ENCODE results near the gene BANF2. TPM values are rescaled to one million over a fixed set of nuclear protein-coding genes. Genes with fewer than 3 reads are reported as not detected.

Gene BANF2
- polyA plus RNA-seq, 3 donors, result not detected

- H3K27me3 ChIP-seq (ENCODE audit: control insufficient read depth in 2 of 2, insufficient read depth in 2 of 2, low read length in 2 of 2), result no peaks in the 10 kb centered on the region
- H2AFZ ChIP-seq (ENCODE audit: insufficient read depth, low read depth, low read length, poor library complexity, severe bottlenecking), result no peak overlapping the region
- WGBS (ENCODE audit: insufficient coverage), result 100% methylated on average over 1 of the region's 4 CpGs
- Mint-ChIP-seq H3K27ac (no peak overlapping the region), H3K36me3 (no peaks in the 10 kb centered on the region), H3K27me3 (ENCODE audit: low read depth in 3 of 3) (peaks cover 0 to 5% (median 2%) of the 10 kb centered on the region in 3 donors), H3K9me3 (peaks cover 0 to 7% (median 1%) of the 10 kb centered on the region in 7 donors), H3K4me3 (no peak overlapping the region), H3K4me1 (no peaks in the 10 kb centered on the region)
- no peaks in the 10 kb centered on the region for H3K4me1 ChIP-seq (ENCODE audit: control insufficient read depth in 1 of 2, insufficient read depth in 2 of 2, low read length in 2 of 2)
- intact Hi-C loops (cut with micrococcal nuclease), result no loop called here
- TF ChIP-seq CTCF (IDR thresholded peaks at IDR 0.05), result no peak
- H3K4me2 ChIP-seq (replicated peaks; ENCODE audit: extremely low read depth, low read length, poor library complexity, severe bottlenecking), result no peak overlapping the region
- H3K79me2 ChIP-seq (ENCODE audit: insufficient read depth, low read length), result no peaks in the 10 kb centered on the region
- no peaks in the 10 kb centered on the region for H3K9me3 ChIP-seq (replicated peaks in 1 of 2; ENCODE audit: control insufficient read depth in 1 of 2, insufficient read depth in 1 of 2, low read length in 2 of 2)
- no peak overlapping the region for H3K27ac ChIP-seq (ENCODE audit: low read depth in 1 of 2, low read length in 2 of 2)
- H3K4me3 ChIP-seq (replicated peaks in 1 of 3; ENCODE audit: low read depth in 2 of 3, low read length in 3 of 3), result no peak overlapping the region
- H3K36me3 ChIP-seq (replicated peaks in 1 of 2; ENCODE audit: control insufficient read depth in 1 of 2, insufficient read depth in 2 of 2, low read length in 2 of 2), result no peaks in the 10 kb centered on the region
- no peaks in the 10 kb centered on the region for H4K20me1 ChIP-seq (ENCODE audit: insufficient read depth, low read length)
- H3K9ac ChIP-seq (ENCODE audit: insufficient read depth, low read length, poor library complexity, severe bottlenecking), result no peak overlapping the region
- DNase-seq, result no peak
Observed at GRCh38 chr20:17765017-17765416, 65.3 kb downstream of the BANF2 start.

GRCh38 chr20:17765584-17765983 lies 65.8 kb downstream of the BANF2 start:
- H3K36me3 ChIP-seq (replicated peaks in 1 of 2; ENCODE audit: control insufficient read depth in 1 of 2, insufficient read depth in 2 of 2, low read length in 2 of 2), result no peaks in the 10 kb centered on the region
- no peak overlapping the region for H3K4me2 ChIP-seq (replicated peaks; ENCODE audit: extremely low read depth, low read length, poor library complexity, severe bottlenecking)
- no peaks in the 10 kb centered on the region for H3K36me3 Mint-ChIP-seq
- no peak overlapping the region for H3K9ac ChIP-seq (ENCODE audit: insufficient read depth, low read length, poor library complexity, severe bottlenecking)
- no peak overlapping the region for H3K27ac ChIP-seq (ENCODE audit: low read depth in 1 of 2, low read length in 2 of 2)
- no peak overlapping the region for H3K4me3 ChIP-seq (replicated peaks in 1 of 3; ENCODE audit: low read depth in 2 of 3, low read length in 3 of 3)
- TF ChIP-seq CTCF (IDR thresholded peaks at IDR 0.05), result no peak
- H3K79me2 ChIP-seq (ENCODE audit: insufficient read depth, low read length), result no peaks in the 10 kb centered on the region
- no peaks in the 10 kb centered on the region for H3K4me1 Mint-ChIP-seq
- H3K27me3 ChIP-seq (ENCODE audit: control insufficient read depth in 2 of 2, insufficient read depth in 2 of 2, low read length in 2 of 2), result no peaks in the 10 kb centered on the region
- no peaks in the 10 kb centered on the region for H4K20me1 ChIP-seq (ENCODE audit: insufficient read depth, low read length)
- H3K9me3 Mint-ChIP-seq, result peaks cover 0 to 5% (median under 1%) of the 10 kb centered on the region in 7 donors
- H2AFZ ChIP-seq (ENCODE audit: insufficient read depth, low read depth, low read length, poor library complexity, severe bottlenecking), result no peak overlapping the region
- 93% methylated on average over 4 of the region's 7 CpGs for WGBS (ENCODE audit: insufficient coverage)
- H3K27me3 Mint-ChIP-seq (ENCODE audit: low read depth in 3 of 3), result peaks cover 0 to 5% (median 1%) of the 10 kb centered on the region in 3 donors
- H3K9me3 ChIP-seq (replicated peaks in 1 of 2; ENCODE audit: control insufficient read depth in 1 of 2, insufficient read depth in 1 of 2, low read length in 2 of 2), result no peaks in the 10 kb centered on the region
- no peak for DNase-seq
- no peak overlapping the region for H3K27ac Mint-ChIP-seq
- no peaks in the 10 kb centered on the region for H3K4me1 ChIP-seq (ENCODE audit: control insufficient read depth in 1 of 2, insufficient read depth in 2 of 2, low read length in 2 of 2)
- intact Hi-C loops (cut with micrococcal nuclease), result no loop called here
- H3K4me3 Mint-ChIP-seq, result no peak overlapping the region
